Fibroblast of the conjunctiva (primary cell): ENCODE data around the gene FAIM.
A peak's percentile ranks its signal among the peaks of the same experiment; 100 is the strongest.
"Not testable (repeated sequence)": the region's sequence is repeated elsewhere in the genome, so short reads cannot be mapped to it uniquely, and the experiment has no call there.

ENCODE experiments used
- DNase-seq: peaks from one replicate; pipeline ENCODE4 v3.0.0-alpha.2; 2010; ENCODE audit warnings: low read depth

Gene FAIM

GRCh38 chr3:138608322-138609135, at the start of gene FAIM:
Gene FAIM, plus strand, starts transcription at chr3:138608771. Its CDS starts 10,956 bp downstream, at chr3:138619727.
- DNase-seq = peak; percentile 18

- DNase-seq = no peak
Observed at GRCh38 chr3:138559134-138559533, 49.4 kb upstream of the FAIM start.

GRCh38 chr3:138560501-138560900, 48.1 kb upstream of the FAIM start:
- no peak for DNase-seq

- DNase-seq = not testable (repeated sequence)
Observed at GRCh38 chr3:138562902-138563301, 45.7 kb upstream of the FAIM start.

- not testable (repeated sequence) for DNase-seq
Observed at GRCh38 chr3:138566293-138566692, 42.3 kb upstream of the FAIM start.

GRCh38 chr3:138567403-138567802, 41.2 kb upstream of the FAIM start:
- no peak for DNase-seq

GRCh38 chr3:138569090-138569489, 39.5 kb upstream of the FAIM start:
- no peak for DNase-seq

GRCh38 chr3:138569624-138570023, 38.9 kb upstream of the FAIM start:
- not testable (repeated sequence) for DNase-seq

GRCh38 chr3:138573138-138573537, 35.4 kb upstream of the FAIM start:
- no peak for DNase-seq

- no peak for DNase-seq
Observed at GRCh38 chr3:138578141-138578540, 30.4 kb upstream of the FAIM start.

GRCh38 chr3:138578961-138579574, 29.5 kb upstream of the FAIM start:
- no peak for DNase-seq

GRCh38 chr3:138587374-138587773, 21.2 kb upstream of the FAIM start:
- no peak for DNase-seq

GRCh38 chr3:138588445-138588844, 20.1 kb upstream of the FAIM start:
- DNase-seq = no peak

GRCh38 chr3:138591392-138591791, 17.2 kb upstream of the FAIM start:
- DNase-seq = no peak

- no peak for DNase-seq
Observed at GRCh38 chr3:138593488-138594149, 15.0 kb upstream of the FAIM start.

- DNase-seq = peak; percentile 93
Observed at GRCh38 chr3:138594150-138594934, 14.2 kb upstream of the FAIM start, which contains the start of gene CEP70. Gene CEP70, minus strand, starts transcription at chr3:138594260. Its CDS starts 21,333 bp downstream, at chr3:138572927.

- DNase-seq = no peak
Observed at GRCh38 chr3:138594935-138595610, 13.5 kb upstream of the FAIM start.

GRCh38 chr3:138597186-138597976, 11.2 kb upstream of the FAIM start:
- DNase-seq = not testable (repeated sequence)

- DNase-seq = no peak
Observed at GRCh38 chr3:138598534-138598933, 10.0 kb upstream of the FAIM start.

GRCh38 chr3:138600100-138600745, 8.3 kb upstream of the FAIM start:
- no peak for DNase-seq
